ENCODE results near the gene CHCHD6.

DNA sequence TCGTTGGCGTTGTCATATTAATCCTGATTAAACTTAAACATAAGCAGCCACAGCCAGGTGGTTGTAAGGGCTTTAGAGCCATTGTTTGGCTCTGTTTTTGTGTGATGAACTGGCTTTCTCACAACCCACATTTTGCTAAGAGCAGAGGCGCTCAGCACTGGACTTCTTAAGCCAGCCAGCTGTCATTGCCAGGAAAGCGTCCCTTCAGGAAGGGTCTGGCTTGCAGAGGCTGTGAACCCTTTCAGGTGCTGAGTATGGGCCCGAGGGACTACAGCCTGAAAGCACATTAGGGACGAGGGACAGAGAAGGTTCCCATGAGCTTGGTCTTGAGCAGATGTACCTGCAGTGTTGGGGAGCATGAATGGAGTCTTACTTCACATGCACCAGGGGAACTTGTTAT lies 112.3 kb downstream of the CHCHD6 start:
- TF ChIP-seq CTCF (IDR thresholded peaks at IDR 0.05; ENCODE audit: poor library complexity, severe bottlenecking) (no peak), POLR2AphosphoS5 (IDR thresholded peaks at IDR 0.05) (no peak), RAD21 (conservative IDR thresholded peaks at IDR 0.05) (no peak), EZH2 (IDR thresholded peaks at IDR 0.05; ENCODE audit: borderline replicate concordance, insufficient read depth, low read length, poor library complexity, severe bottlenecking) (no peak), MXI1 (conservative IDR thresholded peaks at IDR 0.05; ENCODE audit: poor library complexity, severe bottlenecking) (no peak), TAF1 (IDR thresholded peaks at IDR 0.05; ENCODE audit: low read depth) (no peak), EP300 (conservative IDR thresholded peaks at IDR 0.05; ENCODE audit: poor library complexity, severe bottlenecking) (no peak)
- TF ChIP-seq, protein P1, sequence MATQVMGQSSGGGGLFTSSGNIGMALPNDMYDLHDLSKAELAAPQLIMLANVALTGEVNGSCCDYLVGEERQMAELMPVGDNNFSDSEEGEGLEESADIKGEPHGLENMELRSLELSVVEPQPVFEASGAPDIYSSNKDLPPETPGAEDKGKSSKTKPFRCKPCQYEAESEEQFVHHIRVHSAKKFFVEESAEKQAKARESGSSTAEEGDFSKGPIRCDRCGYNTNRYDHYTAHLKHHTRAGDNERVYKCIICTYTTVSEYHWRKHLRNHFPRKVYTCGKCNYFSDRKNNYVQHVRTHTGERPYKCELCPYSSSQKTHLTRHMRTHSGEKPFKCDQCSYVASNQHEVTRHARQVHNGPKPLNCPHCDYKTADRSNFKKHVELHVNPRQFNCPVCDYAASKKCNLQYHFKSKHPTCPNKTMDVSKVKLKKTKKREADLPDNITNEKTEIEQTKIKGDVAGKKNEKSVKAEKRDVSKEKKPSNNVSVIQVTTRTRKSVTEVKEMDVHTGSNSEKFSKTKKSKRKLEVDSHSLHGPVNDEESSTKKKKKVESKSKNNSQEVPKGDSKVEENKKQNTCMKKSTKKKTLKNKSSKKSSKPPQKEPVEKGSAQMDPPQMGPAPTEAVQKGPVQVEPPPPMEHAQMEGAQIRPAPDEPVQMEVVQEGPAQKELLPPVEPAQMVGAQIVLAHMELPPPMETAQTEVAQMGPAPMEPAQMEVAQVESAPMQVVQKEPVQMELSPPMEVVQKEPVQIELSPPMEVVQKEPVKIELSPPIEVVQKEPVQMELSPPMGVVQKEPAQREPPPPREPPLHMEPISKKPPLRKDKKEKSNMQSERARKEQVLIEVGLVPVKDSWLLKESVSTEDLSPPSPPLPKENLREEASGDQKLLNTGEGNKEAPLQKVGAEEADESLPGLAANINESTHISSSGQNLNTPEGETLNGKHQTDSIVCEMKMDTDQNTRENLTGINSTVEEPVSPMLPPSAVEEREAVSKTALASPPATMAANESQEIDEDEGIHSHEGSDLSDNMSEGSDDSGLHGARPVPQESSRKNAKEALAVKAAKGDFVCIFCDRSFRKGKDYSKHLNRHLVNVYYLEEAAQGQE (IDR thresholded peaks at IDR 0.05; ENCODE audit: borderline replicate concordance) = no peak

Measured in neural cell (in vitro differentiated cells).